Natural killer cell (primary cell): ENCODE results near the gene TMEFF1. TPM values are rescaled to one million over a fixed set of nuclear protein-coding genes. Genes with fewer than 3 reads are reported as not detected.

Source experiments
- ATAC-seq, 3 donors: fragments of 150-1000 bp in 2 of 3; fragments of 200-7000 bp in 1 of 3; cut with Tn5 transposase; 1 replicate in 1 of 3; 2 replicates in 2 of 3; pipeline ENCODE4 v1.10.0; 2021; ENCODE audit warnings: mild to moderate bottlenecking in 2 of 3, moderate library complexity in 2 of 3
- DNase-seq, 2 donors: peaks; one replicate each; pipeline versions ENCODE4 v3.0.0 to v3.0.0-alpha.2; 2013 to 2021; ENCODE audit warnings: mixed read lengths in 1 of 2
- H3K27ac ChIP-seq: one replicate; pipeline ENCODE4 v1.5.1; 2013; ENCODE audit warnings: mild to moderate bottlenecking, low read length
- H3K27me3 ChIP-seq: one replicate; pipeline ENCODE4 v1.6.1; 2013; ENCODE audit warnings: low read length; ENCODE audit not compliant: control insufficient read depth, insufficient read depth
- H3K36me3 ChIP-seq: one replicate; pipeline ENCODE4 v1.6.1; 2013; ENCODE audit warnings: low read length; ENCODE audit not compliant: control insufficient read depth, insufficient read depth
- H3K4me1 ChIP-seq: one replicate; pipeline ENCODE4 v1.6.1; 2013; ENCODE audit warnings: low read length; ENCODE audit not compliant: control insufficient read depth, insufficient read depth
- H3K4me3 ChIP-seq: one replicate; pipeline ENCODE4 v1.5.1; 2013; ENCODE audit warnings: low read length
- H3K9me3 ChIP-seq: one replicate; pipeline ENCODE4 v1.6.1; 2013; ENCODE audit warnings: low read length; ENCODE audit not compliant: control insufficient read depth, insufficient read depth
- H3K27ac Mint-ChIP-seq, 2 donors: one replicate each; pipeline ENCODE4 v1.8.0; 2022; ENCODE audit warnings: mild to moderate bottlenecking in 2 of 2, mixed read lengths in 2 of 2, moderate library complexity in 1 of 2
- H3K27me3 Mint-ChIP-seq, 2 donors: one replicate each; pipeline ENCODE4 v1.8.0; 2022; ENCODE audit warnings: low read depth in 2 of 2, mixed read lengths in 2 of 2
- H3K36me3 Mint-ChIP-seq: one replicate; pipeline ENCODE4 v1.8.0; 2022; ENCODE audit warnings: mixed read lengths
- H3K4me1 Mint-ChIP-seq, 2 donors: one replicate each; pipeline ENCODE4 v1.8.0; 2022; ENCODE audit warnings: mixed read lengths in 2 of 2
- H3K4me3 Mint-ChIP-seq: one replicate; pipeline ENCODE4 v1.8.0; 2022; ENCODE audit warnings: mild to moderate bottlenecking, moderate library complexity, mixed read lengths
- H3K9me3 Mint-ChIP-seq, 2 donors: one replicate each; pipeline ENCODE4 v1.8.0; 2022; ENCODE audit warnings: mixed read lengths in 2 of 2
- CTCF ChIP-seq: fragments of 200-600 bp; IDR thresholded peaks from one replicate; pipeline ENCODE4 v1.8.0; 2022; ENCODE audit warnings: antibody characterized with exemption
- WGBS: methylation state at CpG from one replicate; pipeline ENCODE4 v1.1.7; 2013; ENCODE audit warnings: missing lambda C conversion rate; ENCODE audit not compliant: insufficient coverage; 5-methylcytosine and 5-hydroxymethylcytosine counted together
- intact Hi-C: fragments of 100-400 bp; cut with micrococcal nuclease; formaldehyde crosslinking; loops from one replicate; pipeline ENCODE4 v1.14.2; 2022
- total RNA-seq, 4 donors: library from RNA; stranded (reverse); fragments of 120-200 nt in 1 of 4; gene quantifications; one replicate each; pipeline versions ENCODE4 v1.2.3 to v1.2.4, GENCODE V29; 2013 to 2022

TMEFF1 gene
- total RNA-seq, 3 donors from 2014 or later (not counting 1 experiment from before 2014, with no cell fraction given), result 0.18 TPM; not detected in 2

DNA sequence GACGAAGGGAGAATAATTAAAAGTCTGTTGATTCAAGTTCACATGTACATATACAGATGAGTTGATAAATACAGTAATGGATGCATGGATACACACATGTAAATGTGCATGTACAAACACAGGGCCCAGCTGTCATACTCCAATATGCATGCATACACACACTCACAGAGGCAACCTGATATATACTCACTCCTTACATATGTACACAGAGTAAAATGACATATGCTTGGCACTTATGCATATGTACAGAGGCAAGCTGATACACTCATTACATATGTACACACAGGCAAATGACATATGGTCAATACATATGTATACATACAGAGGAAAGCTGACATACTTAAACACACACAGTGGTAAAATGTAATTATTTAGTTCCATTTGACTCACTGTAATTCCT, 7.2 kb upstream of the TMEFF1 start:
- no peaks in the 10 kb centered on the region for H3K9me3 ChIP-seq
- intact Hi-C loops, result no loop called here
- H3K4me3 ChIP-seq, result no peak overlapping the region
- no peaks in the 10 kb centered on the region for H3K27me3 ChIP-seq
- Mint-ChIP-seq H3K4me1 (no peaks in the 10 kb centered on the region), H3K36me3 (no peaks in the 10 kb centered on the region), H3K27me3 (peaks cover 13 to 19% of the 10 kb centered on the region in 2 donors), H3K9me3 (no peaks in the 10 kb centered on the region), H3K27ac (no peak overlapping the region), H3K4me3 (no peak overlapping the region)
- no CpG with 5 or more reads among the region's 1 CpG for WGBS
- no peaks in the 10 kb centered on the region for H3K4me1 ChIP-seq
- ATAC-seq (no peak), DNase-seq (no peak)
- no peak for TF ChIP-seq CTCF
- no peak overlapping the region for H3K27ac ChIP-seq
- no peaks in the 10 kb centered on the region for H3K36me3 ChIP-seq

DNA sequence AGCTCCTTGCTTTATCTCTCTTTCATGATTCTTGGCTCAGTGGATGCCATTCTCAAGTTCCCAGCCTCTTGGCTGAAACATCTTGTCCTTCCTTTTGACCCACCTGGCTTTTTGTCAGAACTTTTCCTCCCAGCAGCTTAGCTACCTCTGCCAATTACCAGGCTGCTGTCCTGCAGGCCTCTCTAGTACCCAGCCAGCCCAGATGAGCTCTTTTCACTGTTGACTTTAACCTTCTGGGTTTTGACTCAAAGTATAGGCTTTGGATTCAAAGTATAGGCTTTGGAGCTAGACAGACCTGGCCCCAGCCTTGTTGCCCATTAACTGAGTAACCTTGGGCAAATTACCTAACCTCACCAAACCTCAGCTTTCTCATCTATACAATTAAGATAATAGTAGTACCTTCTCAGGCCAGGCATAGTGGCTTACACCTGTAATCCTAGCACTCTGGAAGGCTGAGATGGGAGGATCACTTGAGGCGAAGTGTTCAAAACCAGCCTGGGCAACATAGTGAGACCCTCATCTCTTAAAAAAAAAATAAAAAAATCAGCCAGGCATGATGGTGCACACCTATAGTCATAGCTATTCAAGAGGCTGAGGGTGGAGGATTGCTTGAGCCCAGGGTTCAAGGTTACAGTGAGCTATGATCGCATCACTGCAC, 6.6 kb upstream of the TMEFF1 start:
- intact Hi-C loops, result no loop called here
- no peak overlapping the region for H3K27ac Mint-ChIP-seq
- no peak overlapping the region for H3K4me3 Mint-ChIP-seq
- no CpG with 5 or more reads among the region's 2 CpGs for WGBS
- H3K9me3 ChIP-seq, result no peaks in the 10 kb centered on the region
- H3K4me1 ChIP-seq, result no peaks in the 10 kb centered on the region
- no peaks in the 10 kb centered on the region for H3K4me1 Mint-ChIP-seq
- no peaks in the 10 kb centered on the region for H3K36me3 ChIP-seq
- no peak for DNase-seq
- H3K9me3 Mint-ChIP-seq, result no peaks in the 10 kb centered on the region
- no peak overlapping the region for H3K4me3 ChIP-seq
- no peaks in the 10 kb centered on the region for H3K27me3 ChIP-seq
- no peak overlapping the region for H3K27ac ChIP-seq
- H3K36me3 Mint-ChIP-seq, result no peaks in the 10 kb centered on the region
- H3K27me3 Mint-ChIP-seq, result peaks cover 13 to 24% of the 10 kb centered on the region in 2 donors
- no peak for TF ChIP-seq CTCF
- no peak for ATAC-seq

- no peak for DNase-seq
- no peaks in the 10 kb centered on the region for H3K9me3 Mint-ChIP-seq
- H3K36me3 Mint-ChIP-seq, result no peaks in the 10 kb centered on the region
- WGBS, result no CpG with 5 or more reads among the region's 1 CpG
- no peak overlapping the region for H3K4me3 Mint-ChIP-seq
- no peaks in the 10 kb centered on the region for H3K36me3 ChIP-seq
- H3K27ac ChIP-seq, result no peak overlapping the region
- H3K4me1 ChIP-seq, result no peaks in the 10 kb centered on the region
- no peaks in the 10 kb centered on the region for H3K27me3 ChIP-seq
- ATAC-seq, result no peak
- TF ChIP-seq CTCF, result no peak
- H3K27me3 Mint-ChIP-seq, result peaks cover 16 to 29% of the 10 kb centered on the region in 2 donors
- no peak overlapping the region for H3K4me3 ChIP-seq
- H3K9me3 ChIP-seq, result no peaks in the 10 kb centered on the region
- H3K27ac Mint-ChIP-seq, result no peak overlapping the region
- H3K4me1 Mint-ChIP-seq, result no peaks in the 10 kb centered on the region
- intact Hi-C loops, result no loop called here
Measured at GRCh38 chr9:100466829-100467221, 6.1 kb upstream of the TMEFF1 start.

DNA sequence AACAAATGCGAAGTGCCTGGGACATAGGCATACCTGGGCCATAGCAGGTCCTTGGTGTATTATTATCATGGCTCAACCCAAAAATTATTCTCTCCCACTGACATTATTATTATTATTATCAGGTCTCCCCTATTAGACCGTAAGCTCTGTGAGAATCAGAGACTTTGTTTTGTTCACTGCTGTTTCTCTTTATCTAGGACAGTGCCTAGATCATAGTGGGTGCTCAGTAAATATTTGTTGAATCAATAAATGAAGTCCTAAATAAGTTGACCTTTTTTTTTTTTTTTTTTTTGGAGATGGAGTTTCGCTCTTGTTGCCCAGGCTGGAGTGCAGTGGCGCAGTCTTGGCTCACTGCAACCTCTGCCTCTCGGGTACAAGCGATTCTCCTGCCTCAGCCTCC, 4.9 kb upstream of the TMEFF1 start:
- no peak for TF ChIP-seq CTCF
- no peak for DNase-seq
- Mint-ChIP-seq H3K27me3 (peaks cover 24 to 38% of the 10 kb centered on the region in 2 donors), H3K27ac (no peak overlapping the region), H3K4me3 (no peak overlapping the region), H3K9me3 (no peaks in the 10 kb centered on the region), H3K4me1 (peaks cover 0 to 5% of the 10 kb centered on the region in 2 donors), H3K36me3 (no peaks in the 10 kb centered on the region)
- H3K4me3 ChIP-seq, result no peak overlapping the region
- intact Hi-C loops, result no loop called here
- no peaks in the 10 kb centered on the region for H3K9me3 ChIP-seq
- H3K4me1 ChIP-seq, result peaks cover 2% of the 10 kb centered on the region
- no peak for ATAC-seq
- peaks cover 3% of the 10 kb centered on the region for H3K27me3 ChIP-seq
- no peaks in the 10 kb centered on the region for H3K36me3 ChIP-seq
- 96% methylated on average over 5 of the region's 6 CpGs for WGBS
- no peak overlapping the region for H3K27ac ChIP-seq
